ENCODE measurements around the gene CYTH1. TPM values are rescaled to one million over a fixed set of nuclear protein-coding genes. Genes with fewer than 3 reads are reported as not detected.

The CYTH1 gene
- total RNA-seq, 1 experiment from 2014 or later: 9.7 TPM

- H3K56ac ChIP-seq (ENCODE audit: insufficient read length, low read depth, low read length): no peak overlapping the region
- H3K4me1 Mint-ChIP-seq: peaks cover 14 to 22% of the 10 kb centered on the region in 2 experiments
- peaks cover 2% of the 10 kb centered on the region for H4K20me1 ChIP-seq (ENCODE audit: control insufficient read depth, insufficient read depth, insufficient read length)
- no peak for TF ChIP-seq CTCF (conservative IDR thresholded peaks at IDR 0.05)
- no peaks in the 10 kb centered on the region for H3K4me1 ChIP-seq (ENCODE audit: insufficient read depth, low read length)
- no peak overlapping the region for H4K91ac ChIP-seq (ENCODE audit: insufficient read length, low read depth, low read length)
- DNase-seq: no peak
- H2BK20ac ChIP-seq (ENCODE audit: low read depth, low read length, poor library complexity, severe bottlenecking): no peak overlapping the region
- no peak overlapping the region for H2AFZ ChIP-seq (ENCODE audit: low read length)
- H3K36me3 Mint-ChIP-seq (ENCODE audit: insufficient read depth in 1 of 3, low read depth in 3 of 3): peaks cover 0 to 8% (median 5%) of the 10 kb centered on the region in 3 experiments; a peak in 4 of 7 replicates
- H3K23me2 ChIP-seq (ENCODE audit: insufficient read length, low read depth, low read length, poor library complexity, severe bottlenecking): no peaks in the 10 kb centered on the region
- H3K27ac Mint-ChIP-seq: no peak overlapping the region
- H3T11ph ChIP-seq (ENCODE audit: low read length): no peak overlapping the region
- H3K79me1 ChIP-seq (ENCODE audit: insufficient read depth, low read depth, low read length, poor library complexity, severe bottlenecking): no peaks in the 10 kb centered on the region
- no peak overlapping the region for H4K8ac ChIP-seq (replicated peaks; ENCODE audit: insufficient read length, low read depth, low read length)
- H3K14ac ChIP-seq (ENCODE audit: insufficient read depth, low read length): no peak overlapping the region
- H3K27me3 ChIP-seq (ENCODE audit: insufficient read depth, low read length): no peaks in the 10 kb centered on the region
- no peak overlapping the region for H4K5ac ChIP-seq (ENCODE audit: insufficient read length, low read depth, low read length)
- no peak overlapping the region for H3K23ac ChIP-seq (ENCODE audit: insufficient read length, low read depth, low read length)
- no peak overlapping the region for H3K9ac ChIP-seq (ENCODE audit: extremely low read depth, insufficient read length, low read length)
- no peak overlapping the region for H3K27ac ChIP-seq (ENCODE audit: insufficient read length, low read depth, low read length)
- H2AK5ac ChIP-seq (ENCODE audit: insufficient read length, low read length): no peak overlapping the region
- no peaks in the 10 kb centered on the region for H3K9me3 ChIP-seq (ENCODE audit: control insufficient read depth, low read depth, low read length)
- H3K79me2 ChIP-seq (ENCODE audit: insufficient read depth, low read length): no peaks in the 10 kb centered on the region
- no peak overlapping the region for H2BK15ac ChIP-seq (ENCODE audit: low read depth, low read length)
- no peak overlapping the region for H2BK5ac ChIP-seq (ENCODE audit: insufficient read length, low read length)
- no peaks in the 10 kb centered on the region for H3K27me3 Mint-ChIP-seq (ENCODE audit: low read depth)
- H2BK120ac ChIP-seq (ENCODE audit: low read depth, low read length, poor library complexity, severe bottlenecking): no peak overlapping the region
- H2BK12ac ChIP-seq (ENCODE audit: insufficient read length, low read depth, low read length): no peak overlapping the region
- H3K4ac ChIP-seq (ENCODE audit: low read depth, low read length): no peak overlapping the region
- no peak overlapping the region for H3K4me3 Mint-ChIP-seq
- H3K4me2 ChIP-seq (ENCODE audit: insufficient read depth, insufficient read length, low read length): no peak overlapping the region
- no peaks in the 10 kb centered on the region for H3K9me3 Mint-ChIP-seq
- H3K18ac ChIP-seq (ENCODE audit: insufficient read length, low read depth, low read length): no peak overlapping the region
- no CpG with 5 or more reads among the region's 12 CpGs for WGBS (ENCODE audit: extremely low coverage, insufficient read length, low lambda C conversion rate)
Measured at GRCh38 chr17:78680436-78680835, 101.6 kb downstream of the CYTH1 start.
